Liver (tissue), 9 donors: ENCODE results near the gene CD300H. TPM values are rescaled to one million over a fixed set of nuclear protein-coding genes. Genes with fewer than 3 reads are reported as not detected.

Source experiments
- DNase-seq: peaks from one replicate; pipeline ENCODE4 v3.0.0-alpha.2; 2017; ENCODE audit warnings: low spot score
- H3K27ac ChIP-seq, 2 donors: one replicate each; pipeline ENCODE4 v1.7.0; 2013; ENCODE audit warnings: inconsistent platforms in 2 of 2, low read length in 2 of 2, control low read depth in 1 of 2, low read depth in 1 of 2, mild to moderate bottlenecking in 1 of 2
- H3K27me3 ChIP-seq, 4 donors: one replicate each; pipeline versions ENCODE4 v1.6.1 to v1.7.0; 2013; ENCODE audit warnings: low read length in 3 of 4, inconsistent platforms in 1 of 4, mild to moderate bottlenecking in 1 of 4, moderate library complexity in 1 of 4; ENCODE audit not compliant: control insufficient read depth in 4 of 4, insufficient read depth in 4 of 4
- H3K36me3 ChIP-seq, 4 donors: one replicate each; pipeline versions ENCODE4 v1.6.1 to v1.7.0; 2013; ENCODE audit warnings: low read length in 3 of 4, mild to moderate bottlenecking in 3 of 4, low read depth in 1 of 4, moderate library complexity in 1 of 4; ENCODE audit not compliant: control insufficient read depth in 4 of 4, insufficient read depth in 3 of 4
- H3K4me1 ChIP-seq, 4 donors: one replicate each; pipeline versions ENCODE4 v1.6.1 to v1.7.0; 2013; ENCODE audit warnings: low read length in 3 of 4, mild to moderate bottlenecking in 3 of 4, moderate library complexity in 1 of 4; ENCODE audit not compliant: control insufficient read depth in 4 of 4, insufficient read depth in 4 of 4
- H3K4me3 ChIP-seq, 3 donors: one replicate each; pipeline versions ENCODE4 v1.6.1 to v1.7.0; 2013; ENCODE audit warnings: low read length in 3 of 3, control low read depth in 1 of 3, low read depth in 1 of 3, mild to moderate bottlenecking in 1 of 3
- H3K9ac ChIP-seq, 2 donors: one replicate each; pipeline ENCODE4 v1.7.0; 2013; ENCODE audit warnings: low read length in 2 of 2, mild to moderate bottlenecking in 2 of 2, moderate library complexity in 2 of 2, control low read depth in 1 of 2, low read depth in 1 of 2
- H3K9me3 ChIP-seq, 4 donors: one replicate each; pipeline versions ENCODE4 v1.6.1 to v1.7.0; 2013; ENCODE audit warnings: low read length in 3 of 4; ENCODE audit not compliant: control insufficient read depth in 4 of 4
- EGR1 ChIP-seq, 2 donors: IDR thresholded peaks; 2 replicates each; pipeline ENCODE4 v1.6.1; 2016 to 2018; ENCODE audit warnings: antibody characterized with exemption in 2 of 2, low read depth in 2 of 2
- FOXA1 ChIP-seq: IDR thresholded peaks from 2 replicates; pipeline ENCODE4 v1.6.1; 2016; ENCODE audit warnings: antibody characterized with exemption
- FOXA2 ChIP-seq: IDR thresholded peaks from 2 replicates; pipeline ENCODE4 v1.6.1; 2016; ENCODE audit warnings: antibody characterized with exemption
- GABPA ChIP-seq, 2 donors: IDR thresholded peaks in 1 of 2; conservative IDR thresholded peaks in 1 of 2; 2 replicates each; pipeline ENCODE4 v1.6.1; 2016; ENCODE audit warnings: antibody characterized with exemption in 2 of 2, mild to moderate bottlenecking in 1 of 2, moderate library complexity in 1 of 2
- HNF4A ChIP-seq, 2 donors: conservative IDR thresholded peaks; 2 replicates each; pipeline ENCODE4 v1.6.1; 2016; ENCODE audit warnings: antibody characterized with exemption in 2 of 2, mild to moderate bottlenecking in 2 of 2
- HNF4G ChIP-seq: IDR thresholded peaks from 2 replicates; pipeline ENCODE4 v1.6.1; 2016; ENCODE audit warnings: antibody characterized with exemption
- JUND ChIP-seq, 2 donors: IDR thresholded peaks; 2 replicates each; pipeline ENCODE4 v1.6.1; 2016; ENCODE audit warnings: antibody characterized with exemption in 2 of 2
- NR2F2 ChIP-seq: IDR thresholded peaks from 2 replicates; pipeline ENCODE4 v1.6.1; 2016; ENCODE audit warnings: antibody characterized with exemption
- RAD21 ChIP-seq, 2 donors: IDR thresholded peaks; 2 replicates each; pipeline ENCODE4 v1.6.1; 2016; ENCODE audit warnings: antibody characterized with exemption in 2 of 2, mild to moderate bottlenecking in 2 of 2
- RXRA ChIP-seq, 2 donors: IDR thresholded peaks; 2 replicates each; pipeline ENCODE4 v1.6.1; 2017 to 2018; ENCODE audit warnings: antibody characterized with exemption in 2 of 2, mild to moderate bottlenecking in 1 of 2
- SP1 ChIP-seq: IDR thresholded peaks from 2 replicates; pipeline ENCODE4 v1.6.1; 2018; ENCODE audit warnings: antibody characterized with exemption, mild to moderate bottlenecking
- TAF1 ChIP-seq: conservative IDR thresholded peaks from 2 replicates; pipeline ENCODE4 v1.6.1; 2016; ENCODE audit warnings: antibody characterized with exemption, mild to moderate bottlenecking
- YY1 ChIP-seq: IDR thresholded peaks from 2 replicates; pipeline ENCODE4 v1.6.1; 2016; ENCODE audit warnings: antibody characterized with exemption, mild to moderate bottlenecking
- WGBS: extraction: QIAGEN DNeasy Blood & Tissue Kit; methylation state at CpG from one replicate; pipeline ENCODE4 v1.1.7; 2013; 5-methylcytosine and 5-hydroxymethylcytosine counted together
- polyA plus RNA-seq, 2 donors: library from polyadenylated mRNA; stranded (reverse) in 1 of 2; unstranded in 1 of 2; fragments of 200-250 nt in 1 of 2; fragments of >200 nt in 1 of 2; fragmentation: Nextera tagmentation in 1 of 2; extraction: Ambion mirVana in 1 of 2; gene quantifications; one replicate each; pipeline versions ENCODE4 v1.2.1 to v1.2.3, GENCODE V29; 2013 to 2015
- total RNA-seq, 2 donors: library from RNA; depleted of rRNA; stranded (reverse); fragments of >200 nt; gene quantifications; one replicate each; pipeline ENCODE4 v1.2.3, GENCODE V29; 2014
- TF ChIP-seq, protein P1 (sequence below): IDR thresholded peaks from 2 replicates; pipeline ENCODE4 v1.6.1; 2016; ENCODE audit warnings: antibody characterized with exemption
- TF ChIP-seq, protein P2 (sequence below): fragments of 150-350 bp; IDR thresholded peaks from 2 replicates; pipeline ENCODE4 v1.5.1; 2017; ENCODE audit warnings: improper control_type of control experiment, low read depth, low read length; ENCODE audit not compliant: missing input control
- TF ChIP-seq, protein P3 (sequence below): IDR thresholded peaks from 2 replicates; pipeline ENCODE4 v1.6.1; 2016; ENCODE audit warnings: antibody characterized with exemption
- TF ChIP-seq, protein P4 (sequence below): IDR thresholded peaks from 2 replicates; pipeline ENCODE4 v1.6.1; 2016; ENCODE audit warnings: antibody characterized with exemption
- TF ChIP-seq, protein P5 (sequence below): IDR thresholded peaks from 2 replicates; pipeline ENCODE4 v1.6.1; 2016; ENCODE audit warnings: antibody characterized with exemption, mild to moderate bottlenecking
- donor health status: healthy.
- donor health status: healthy.
- donor health status: healthy.
- donor health status: healthy.
- donor health status: healthy.

The CD300H gene
- total and polyA plus RNA-seq, 4 donors, result 0.47 TPM; not detected in 3

DNA sequence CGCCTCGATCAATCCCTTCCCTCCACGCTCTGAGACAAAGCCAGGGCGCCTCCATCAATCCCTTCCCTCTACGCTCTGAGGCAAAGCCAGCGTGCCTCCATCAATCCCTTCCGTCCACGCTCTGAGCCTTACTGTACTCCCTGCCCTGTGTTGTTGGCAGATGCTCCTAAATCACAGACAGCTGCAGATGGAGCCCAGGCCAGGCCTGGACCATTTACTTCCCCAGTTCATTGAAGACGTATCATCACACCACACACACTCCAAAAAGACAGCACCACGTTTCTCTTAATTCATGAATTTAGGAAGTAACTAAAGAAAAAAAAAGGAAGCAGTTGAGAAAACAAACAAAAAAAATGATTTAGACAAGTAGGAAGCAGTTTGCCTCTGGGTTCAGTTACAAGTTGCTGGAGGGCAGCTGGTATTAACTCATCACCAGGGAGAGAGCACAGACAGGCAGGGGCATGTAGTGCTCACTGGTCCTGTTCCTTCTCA, 32.2 kb upstream of the CD300H start:
- Histone ChIP-seq H3K4me3 (no peak overlapping the region), H3K9ac (no peak overlapping the region), H3K36me3 (no peaks in the 10 kb centered on the region), H3K9me3 (no peaks in the 10 kb centered on the region), H3K27ac (no peak overlapping the region), H3K4me1 (no peaks in the 10 kb centered on the region), H3K27me3 (peaks cover 0 to 8% (median 2%) of the 10 kb centered on the region in 4 donors)
- 45% methylated on average over 10 of the region's 10 CpGs for WGBS
- DNase-seq, result no peak
- TF ChIP-seq RXRA (IDR thresholded peaks at IDR 0.05) (no peak), EGR1 (IDR thresholded peaks at IDR 0.05; ENCODE audit: low read depth in 2 of 2) (no peak), JUND (IDR thresholded peaks at IDR 0.05) (no peak), RAD21 (IDR thresholded peaks at IDR 0.05) (no peak), FOXA1 (no peak), YY1 (no peak), HNF4G (no peak), SP1 (no peak), TAF1 (no peak), HNF4A (conservative IDR thresholded peaks at IDR 0.05) (no peak), GABPA (IDR thresholded peaks at IDR 0.05 in 1 of 2, conservative IDR thresholded peaks at IDR 0.05 in 1 of 2) (no peak), NR2F2 (no peak), FOXA2 (no peak)
- TF ChIP-seq, protein P1, sequence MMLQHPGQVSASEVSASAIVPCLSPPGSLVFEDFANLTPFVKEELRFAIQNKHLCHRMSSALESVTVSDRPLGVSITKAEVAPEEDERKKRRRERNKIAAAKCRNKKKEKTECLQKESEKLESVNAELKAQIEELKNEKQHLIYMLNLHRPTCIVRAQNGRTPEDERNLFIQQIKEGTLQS, result no peak
- TF ChIP-seq, protein P2, sequence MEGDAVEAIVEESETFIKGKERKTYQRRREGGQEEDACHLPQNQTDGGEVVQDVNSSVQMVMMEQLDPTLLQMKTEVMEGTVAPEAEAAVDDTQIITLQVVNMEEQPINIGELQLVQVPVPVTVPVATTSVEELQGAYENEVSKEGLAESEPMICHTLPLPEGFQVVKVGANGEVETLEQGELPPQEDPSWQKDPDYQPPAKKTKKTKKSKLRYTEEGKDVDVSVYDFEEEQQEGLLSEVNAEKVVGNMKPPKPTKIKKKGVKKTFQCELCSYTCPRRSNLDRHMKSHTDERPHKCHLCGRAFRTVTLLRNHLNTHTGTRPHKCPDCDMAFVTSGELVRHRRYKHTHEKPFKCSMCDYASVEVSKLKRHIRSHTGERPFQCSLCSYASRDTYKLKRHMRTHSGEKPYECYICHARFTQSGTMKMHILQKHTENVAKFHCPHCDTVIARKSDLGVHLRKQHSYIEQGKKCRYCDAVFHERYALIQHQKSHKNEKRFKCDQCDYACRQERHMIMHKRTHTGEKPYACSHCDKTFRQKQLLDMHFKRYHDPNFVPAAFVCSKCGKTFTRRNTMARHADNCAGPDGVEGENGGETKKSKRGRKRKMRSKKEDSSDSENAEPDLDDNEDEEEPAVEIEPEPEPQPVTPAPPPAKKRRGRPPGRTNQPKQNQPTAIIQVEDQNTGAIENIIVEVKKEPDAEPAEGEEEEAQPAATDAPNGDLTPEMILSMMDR, result no peak
- TF ChIP-seq, protein P3, sequence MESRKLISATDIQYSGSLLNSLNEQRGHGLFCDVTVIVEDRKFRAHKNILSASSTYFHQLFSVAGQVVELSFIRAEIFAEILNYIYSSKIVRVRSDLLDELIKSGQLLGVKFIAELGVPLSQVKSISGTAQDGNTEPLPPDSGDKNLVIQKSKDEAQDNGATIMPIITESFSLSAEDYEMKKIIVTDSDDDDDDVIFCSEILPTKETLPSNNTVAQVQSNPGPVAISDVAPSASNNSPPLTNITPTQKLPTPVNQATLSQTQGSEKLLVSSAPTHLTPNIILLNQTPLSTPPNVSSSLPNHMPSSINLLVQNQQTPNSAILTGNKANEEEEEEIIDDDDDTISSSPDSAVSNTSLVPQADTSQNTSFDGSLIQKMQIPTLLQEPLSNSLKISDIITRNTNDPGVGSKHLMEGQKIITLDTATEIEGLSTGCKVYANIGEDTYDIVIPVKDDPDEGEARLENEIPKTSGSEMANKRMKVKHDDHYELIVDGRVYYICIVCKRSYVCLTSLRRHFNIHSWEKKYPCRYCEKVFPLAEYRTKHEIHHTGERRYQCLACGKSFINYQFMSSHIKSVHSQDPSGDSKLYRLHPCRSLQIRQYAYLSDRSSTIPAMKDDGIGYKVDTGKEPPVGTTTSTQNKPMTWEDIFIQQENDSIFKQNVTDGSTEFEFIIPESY, result no peak
- TF ChIP-seq, protein P4, sequence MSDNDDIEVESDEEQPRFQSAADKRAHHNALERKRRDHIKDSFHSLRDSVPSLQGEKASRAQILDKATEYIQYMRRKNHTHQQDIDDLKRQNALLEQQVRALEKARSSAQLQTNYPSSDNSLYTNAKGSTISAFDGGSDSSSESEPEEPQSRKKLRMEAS, result no peak
- TF ChIP-seq, protein P5, sequence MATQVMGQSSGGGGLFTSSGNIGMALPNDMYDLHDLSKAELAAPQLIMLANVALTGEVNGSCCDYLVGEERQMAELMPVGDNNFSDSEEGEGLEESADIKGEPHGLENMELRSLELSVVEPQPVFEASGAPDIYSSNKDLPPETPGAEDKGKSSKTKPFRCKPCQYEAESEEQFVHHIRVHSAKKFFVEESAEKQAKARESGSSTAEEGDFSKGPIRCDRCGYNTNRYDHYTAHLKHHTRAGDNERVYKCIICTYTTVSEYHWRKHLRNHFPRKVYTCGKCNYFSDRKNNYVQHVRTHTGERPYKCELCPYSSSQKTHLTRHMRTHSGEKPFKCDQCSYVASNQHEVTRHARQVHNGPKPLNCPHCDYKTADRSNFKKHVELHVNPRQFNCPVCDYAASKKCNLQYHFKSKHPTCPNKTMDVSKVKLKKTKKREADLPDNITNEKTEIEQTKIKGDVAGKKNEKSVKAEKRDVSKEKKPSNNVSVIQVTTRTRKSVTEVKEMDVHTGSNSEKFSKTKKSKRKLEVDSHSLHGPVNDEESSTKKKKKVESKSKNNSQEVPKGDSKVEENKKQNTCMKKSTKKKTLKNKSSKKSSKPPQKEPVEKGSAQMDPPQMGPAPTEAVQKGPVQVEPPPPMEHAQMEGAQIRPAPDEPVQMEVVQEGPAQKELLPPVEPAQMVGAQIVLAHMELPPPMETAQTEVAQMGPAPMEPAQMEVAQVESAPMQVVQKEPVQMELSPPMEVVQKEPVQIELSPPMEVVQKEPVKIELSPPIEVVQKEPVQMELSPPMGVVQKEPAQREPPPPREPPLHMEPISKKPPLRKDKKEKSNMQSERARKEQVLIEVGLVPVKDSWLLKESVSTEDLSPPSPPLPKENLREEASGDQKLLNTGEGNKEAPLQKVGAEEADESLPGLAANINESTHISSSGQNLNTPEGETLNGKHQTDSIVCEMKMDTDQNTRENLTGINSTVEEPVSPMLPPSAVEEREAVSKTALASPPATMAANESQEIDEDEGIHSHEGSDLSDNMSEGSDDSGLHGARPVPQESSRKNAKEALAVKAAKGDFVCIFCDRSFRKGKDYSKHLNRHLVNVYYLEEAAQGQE, result no peak
